Hepatocyte (in vitro differentiated cells): ENCODE data around the gene ADAMTS2. TPM values are rescaled to one million over a fixed set of nuclear protein-coding genes. Genes with fewer than 3 reads are reported as not detected.

Experiments
- DNase-seq: peaks from one replicate; pipeline ENCODE4 v3.0.0-alpha.2; 2016; ENCODE audit warnings: low spot score
- H2AFZ ChIP-seq: fragments of 200-600 bp; sonication (generic); 2 replicates; pipeline ENCODE4 v1.6.0; 2016; ENCODE audit warnings: antibody characterized with exemption, mild to moderate bottlenecking
- H3K27ac ChIP-seq: fragments of 200-600 bp; sonication (generic); 2 replicates; pipeline ENCODE4 v1.5.1; 2016; ENCODE audit warnings: mild to moderate bottlenecking
- H3K27me3 ChIP-seq: fragments of 200-600 bp; sonication (generic); 2 replicates; pipeline ENCODE4 v1.6.1; 2016
- H3K36me3 ChIP-seq: fragments of 200-600 bp; sonication (generic); replicated peaks from 2 replicates; pipeline ENCODE4 v1.5.1; 2016; ENCODE audit warnings: low read depth; ENCODE audit not compliant: insufficient read depth
- H3K4me1 ChIP-seq: fragments of 200-600 bp; sonication (generic); 2 replicates; pipeline ENCODE4 v1.5.1; 2016; ENCODE audit warnings: mild to moderate bottlenecking, moderate library complexity; ENCODE audit not compliant: insufficient read depth
- H3K4me2 ChIP-seq: fragments of 200-600 bp; sonication (generic); 2 replicates; pipeline ENCODE4 v1.6.0; 2016
- H3K4me3 ChIP-seq: fragments of 200-600 bp; sonication (generic); 2 replicates; pipeline ENCODE4 v1.5.1; 2016; ENCODE audit warnings: mild to moderate bottlenecking
- H3K79me2 ChIP-seq: fragments of 200-600 bp; sonication (generic); 2 replicates; pipeline ENCODE4 v1.6.0; 2017; ENCODE audit warnings: mild to moderate bottlenecking
- H3K9me2 ChIP-seq: fragments of 200-600 bp; sonication (generic); replicated peaks from 2 replicates; pipeline ENCODE4 v1.6.0; 2017; ENCODE audit warnings: mild to moderate bottlenecking; ENCODE audit not compliant: insufficient read depth
- H3K9me3 ChIP-seq: fragments of 200-600 bp; sonication (generic); 2 replicates; pipeline ENCODE4 v1.5.1; 2016; ENCODE audit warnings: low read depth, mild to moderate bottlenecking
- H4K20me1 ChIP-seq: fragments of 200-600 bp; sonication (generic); 2 replicates; pipeline ENCODE4 v1.6.0; 2016; ENCODE audit warnings: mild to moderate bottlenecking; ENCODE audit not compliant: insufficient read depth, poor library complexity, severe bottlenecking
- CTCF ChIP-seq: fragments of 200-600 bp; sonication (generic); IDR thresholded peaks from 2 replicates; pipeline ENCODE4 v1.5.1; 2016; ENCODE audit warnings: antibody characterized with exemption, mild to moderate bottlenecking; ENCODE audit not compliant: poor library complexity
- EZH2 ChIP-seq: fragments of 200-600 bp; sonication (generic); IDR thresholded peaks from 2 replicates; pipeline ENCODE4 v1.6.1; 2016; ENCODE audit warnings: antibody characterized with exemption, mild to moderate bottlenecking, borderline replicate concordance
- EZH2phosphoT487 ChIP-seq: fragments of 200-600 bp; sonication (generic); IDR thresholded peaks from one replicate; pipeline ENCODE4 v1.6.1; 2018; ENCODE audit warnings: antibody characterized with exemption, mild to moderate bottlenecking, low read depth, moderate library complexity; ENCODE audit not compliant: unreplicated experiment, severe bottlenecking
- WGBS: methylation state at CpG from one replicate; pipeline ENCODE4 v1.1.6; 2016; ENCODE audit warnings: low lambda C conversion rate; ENCODE audit errors: missing lambda C conversion rate; 5-methylcytosine and 5-hydroxymethylcytosine counted together
- polyA plus RNA-seq: library from polyadenylated mRNA; unstranded; fragments of >200 nt; fragmentation: Nextera tagmentation; extraction: Ambion mirVana; gene quantifications from 2 replicates; pipeline ENCODE4 v1.2.1, GENCODE V29; 2016
- total RNA-seq: library from RNA; depleted of rRNA; stranded (reverse); fragments of >200 nt; gene quantifications from 2 replicates; pipeline ENCODE4 v1.2.3, GENCODE V29; 2014

Gene ADAMTS2
- total and polyA plus RNA-seq, 2 experiments from 2014 or later, result 55.4 to 78.8 TPM

- Histone ChIP-seq H4K20me1 (no peaks in the 10 kb centered on the region), H3K27ac (no peak overlapping the region), H3K79me2 (peaks cover under 1% of the 10 kb centered on the region), H3K4me2 (no peak overlapping the region), H3K27me3 (no peaks in the 10 kb centered on the region), H2AFZ (no peak overlapping the region), H3K4me3 (no peak overlapping the region), H3K36me3 (no peaks in the 10 kb centered on the region), H3K9me3 (no peaks in the 10 kb centered on the region), H3K4me1 (peaks cover 59% of the 10 kb centered on the region), H3K9me2 (no peaks in the 10 kb centered on the region)
- TF ChIP-seq CTCF (no peak), EZH2phosphoT487 (no peak), EZH2 (no peak)
- WGBS, result 89% methylated on average over 16 of the region's 16 CpGs
- DNase-seq, result no peak
Measured at GRCh38 chr5:179268399-179268952, 76.8 kb downstream of the ADAMTS2 start.

GRCh38 chr5:179267671-179268083 lies 77.6 kb downstream of the ADAMTS2 start:
- Histone ChIP-seq H3K27me3 (no peaks in the 10 kb centered on the region), H3K9me3 (no peaks in the 10 kb centered on the region), H3K4me1 (peaks cover 53% of the 10 kb centered on the region), H3K79me2 (no peaks in the 10 kb centered on the region), H3K9me2 (no peaks in the 10 kb centered on the region), H3K4me2 (no peak overlapping the region), H3K27ac (no peak overlapping the region), H2AFZ (no peak overlapping the region), H3K36me3 (no peaks in the 10 kb centered on the region), H4K20me1 (no peaks in the 10 kb centered on the region), H3K4me3 (no peak overlapping the region)
- no peak for DNase-seq
- no peak for TF ChIP-seq CTCF
- 89% methylated on average over 10 of the region's 10 CpGs for WGBS

GRCh38 chr5:179267071-179267670 lies 78.1 kb downstream of the ADAMTS2 start:
- H2AFZ ChIP-seq, result no peak overlapping the region
- H3K9me3 ChIP-seq, result no peaks in the 10 kb centered on the region
- H3K4me2 ChIP-seq, result no peak overlapping the region
- H3K36me3 ChIP-seq, result no peaks in the 10 kb centered on the region
- H3K79me2 ChIP-seq, result no peaks in the 10 kb centered on the region
- no peak overlapping the region for H3K27ac ChIP-seq
- WGBS, result 90% methylated on average over 17 of the region's 17 CpGs
- DNase-seq, result peak; percentile 3
- H3K9me2 ChIP-seq, result no peaks in the 10 kb centered on the region
- H3K27me3 ChIP-seq, result no peaks in the 10 kb centered on the region
- no peak for TF ChIP-seq CTCF
- TF ChIP-seq EZH2, result no peak
- TF ChIP-seq EZH2phosphoT487, result no peak
- H3K4me3 ChIP-seq, result no peak overlapping the region
- peaks cover 53% of the 10 kb centered on the region for H3K4me1 ChIP-seq
- no peaks in the 10 kb centered on the region for H4K20me1 ChIP-seq
